SK-N-SH (cell line): Measurements from ENCODE around the gene CPEB4. TPM values are rescaled to one million over a fixed set of nuclear protein-coding genes. Genes with fewer than 3 reads are reported as not detected.

Experiments used
- CTCF ChIA-PET: fragments of 300-600, 350-600 bp; formaldehyde crosslinking; extraction: SDS; loops from one replicate; lab custom pipeline; 2021; lab: Yijun Ruan, JAX
- POLR2A ChIA-PET: fragments of 350-600 bp; sonication (Branson Sonifier 250); formaldehyde crosslinking; extraction: SDS; loops from one replicate; lab custom pipeline; 2020; ENCODE audit warnings: antibody characterized with exemption, inconsistent platforms; lab: Yijun Ruan, JAX
- DNase-seq: peaks from one replicate; pipeline ENCODE4 v3.0.0; 2012
- H2AFZ ChIP-seq: fragments of 200-600 bp; sonication (generic); 2 replicates; pipeline ENCODE4 v1.8.1; 2016; ENCODE audit warnings: antibody characterized with exemption, mild to moderate bottlenecking, low read depth
- H3F3A ChIP-seq: fragments of 200-600 bp; sonication (generic); replicated peaks from 2 replicates; pipeline ENCODE3; 2016; ENCODE audit warnings: antibody characterized with exemption, mild to moderate bottlenecking; ENCODE audit not compliant: insufficient read depth
- H3K27ac ChIP-seq, 2 experiments: fragments of 200-500 bp in 1 of 2; fragments of 200-600 bp in 1 of 2; sonication (Bioruptor generic) in 1 of 2; sonication (generic), shearing (Covaris generic) in 1 of 2; 2 replicates each; pipeline versions ENCODE4 v1.5.1 to v1.6.1; 2014 to 2016; ENCODE audit warnings: low read depth in 2 of 2, inconsistent platforms in 1 of 2, low read length in 1 of 2, mild to moderate bottlenecking in 1 of 2, mixed read lengths in 1 of 2
- H3K27me3 ChIP-seq: fragments of 200-600 bp; sonication (generic), shearing (Covaris generic); 2 replicates; pipeline ENCODE4 v1.6.1; 2016; ENCODE audit warnings: mixed run types; ENCODE audit not compliant: insufficient read depth
- H3K36me3 ChIP-seq, 2 experiments: fragments of 200-500 bp in 1 of 2; fragments of 200-600 bp in 1 of 2; sonication (Bioruptor generic) in 1 of 2; sonication (generic) in 1 of 2; replicated peaks in 1 of 2; 2 replicates each; pipeline versions ENCODE3 to v1.5.1; 2014 to 2016; ENCODE audit warnings: low read length in 1 of 2, mild to moderate bottlenecking in 1 of 2; ENCODE audit not compliant: insufficient read depth in 2 of 2, control insufficient read depth in 1 of 2
- H3K4me1 ChIP-seq, 2 experiments: fragments of 200-500 bp in 1 of 2; fragments of 200-600 bp in 1 of 2; sonication (Bioruptor generic) in 1 of 2; sonication (generic), shearing (Covaris generic) in 1 of 2; 2 replicates each; pipeline versions ENCODE4 v1.5.1 to v1.6.1; 2014 to 2016; ENCODE audit warnings: low read depth in 1 of 2, low read length in 1 of 2, mixed run types in 1 of 2; ENCODE audit not compliant: insufficient read depth in 2 of 2, control insufficient read depth in 1 of 2
- H3K4me2 ChIP-seq: fragments of 200-600 bp; sonication (generic), shearing (Covaris generic); 2 replicates; pipeline ENCODE4 v1.6.1; 2017; ENCODE audit warnings: mixed run types
- H3K4me3 ChIP-seq, 2 experiments: fragments of 200-500 bp in 1 of 2; fragments of 200-600 bp in 1 of 2; sonication (Bioruptor generic) in 1 of 2; sonication (generic), shearing (Covaris generic) in 1 of 2; 2 replicates each; pipeline versions ENCODE4 v1.5.1 to v1.8.1; 2014 to 2016; ENCODE audit warnings: low read depth in 2 of 2, inconsistent platforms in 1 of 2, low read length in 1 of 2, mild to moderate bottlenecking in 1 of 2, mixed read lengths in 1 of 2, moderate library complexity in 1 of 2
- H3K79me2 ChIP-seq: fragments of 200-600 bp; sonication (generic); 2 replicates; pipeline ENCODE4 v1.8.1; 2017; ENCODE audit warnings: mild to moderate bottlenecking; ENCODE audit not compliant: insufficient read depth
- H3K9ac ChIP-seq: fragments of 200-600 bp; sonication (generic); 2 replicates; pipeline ENCODE4 v1.6.1; 2017; ENCODE audit warnings: mixed run types
- H3K9me2 ChIP-seq: fragments of 200-600 bp; sonication (generic); 2 replicates; pipeline ENCODE4 v1.6.1; 2017; ENCODE audit warnings: mixed run types
- H3K9me3 ChIP-seq: fragments of 200-600 bp; sonication (generic); 2 replicates; pipeline ENCODE4 v1.6.1; 2017; ENCODE audit warnings: mixed run types, mild to moderate bottlenecking, moderate library complexity
- H4K20me1 ChIP-seq: fragments of 200-600 bp; sonication (generic); 2 replicates; pipeline ENCODE4 v1.6.1; 2017; ENCODE audit warnings: mild to moderate bottlenecking, mixed run types; ENCODE audit not compliant: insufficient read depth
- CHD2 ChIP-seq: fragments of 150-350 bp; IDR thresholded peaks from 2 replicates; pipeline ENCODE4 v1.6.1; 2018; ENCODE audit warnings: low read length; ENCODE audit not compliant: partially characterized antibody
- ELF1 ChIP-seq: IDR thresholded peaks from 2 replicates; pipeline ENCODE4 v1.4.0; 2012
- EZH2phosphoT487 ChIP-seq: fragments of 200-600 bp; sonication (generic); IDR thresholded peaks from 2 replicates; pipeline ENCODE4 v1.6.1; 2017; ENCODE audit warnings: low read depth, mixed run types, mild to moderate bottlenecking, antibody characterized with exemption, moderate library complexity, borderline replicate concordance
- FOSL2 ChIP-seq: IDR thresholded peaks from 2 replicates; pipeline ENCODE4 v1.4.0; 2012; ENCODE audit warnings: low read depth, mild to moderate bottlenecking, moderate library complexity, borderline replicate concordance
- FOXJ3 ChIP-seq: sonication (generic); formaldehyde crosslinking; IDR thresholded peaks from 2 replicates; pipeline ENCODE4 v1.5.1; 2020; ENCODE audit warnings: mild to moderate bottlenecking, missing genetic modification reagents
- GABPA ChIP-seq: IDR thresholded peaks from 2 replicates; pipeline ENCODE4 v1.4.0; 2012; ENCODE audit warnings: low read depth, mild to moderate bottlenecking
- RAD21 ChIP-seq: IDR thresholded peaks from 2 replicates; pipeline ENCODE4 v1.6.1; 2012; ENCODE audit warnings: mild to moderate bottlenecking, low read length
- RCOR1 ChIP-seq: fragments of 150-350 bp; IDR thresholded peaks from 2 replicates; pipeline ENCODE4 v1.6.1; 2017; ENCODE audit warnings: antibody characterized with exemption, low read length
- WGBS: methylation state at CpG from one replicate; pipeline ENCODE4 v1.1.6; 2017; ENCODE audit warnings: low lambda C conversion rate; 5-methylcytosine and 5-hydroxymethylcytosine counted together
- polyA plus RNA-seq, 3 experiments: library from polyadenylated mRNA; depleted of rRNA; stranded (reverse); fragments of >200 nt; gene quantifications; 2 replicates each; pipeline ENCODE4 v1.2.3, GENCODE V29; 2012
- TF ChIP-seq, protein P1 (sequence below): IDR thresholded peaks from 2 replicates; pipeline ENCODE4 v1.4.0; 2012; ENCODE audit warnings: low read depth
- TF ChIP-seq, protein P2 (sequence below): fragments of 150-350 bp; IDR thresholded peaks from 2 replicates; pipeline ENCODE4 v1.6.1; 2017; ENCODE audit warnings: antibody characterized with exemption, low read length, low read depth, borderline replicate concordance

The CPEB4 gene
- polyA plus RNA-seq, 1 of the 3 experiments (the other 2 are of a cell fraction) = 6.8 TPM

DNA sequence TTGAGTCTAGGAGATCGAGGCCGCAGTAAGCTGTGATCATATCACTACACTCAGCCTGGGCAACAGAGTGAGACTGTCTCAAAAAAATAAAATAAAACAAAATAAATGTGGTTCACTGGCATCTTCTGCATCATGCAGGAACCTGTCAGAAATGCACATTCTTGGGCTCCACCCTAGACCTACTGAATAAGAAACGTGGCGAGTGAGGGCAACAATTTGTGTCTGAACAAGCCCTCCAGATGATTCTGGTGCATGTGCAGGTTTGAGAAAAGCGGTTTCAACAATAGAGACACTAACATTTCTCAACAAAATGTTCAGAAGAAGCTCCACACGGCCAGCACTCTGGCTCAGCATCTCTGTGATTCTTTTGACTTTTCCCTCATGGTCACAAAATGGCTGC lies 42.8 kb upstream of the CPEB4 start:
- Histone ChIP-seq H4K20me1 (no peaks in the 10 kb centered on the region), H3K4me1 (no peaks in the 10 kb centered on the region), H3K4me2 (no peak overlapping the region), H3K9ac (no peak overlapping the region), H3K9me3 (no peaks in the 10 kb centered on the region), H3K27ac (no peak overlapping the region), H3K36me3 (no peaks in the 10 kb centered on the region), H3K9me2 (no peaks in the 10 kb centered on the region), H2AFZ (no peak overlapping the region), H3K79me2 (no peaks in the 10 kb centered on the region), H3K4me3 (no peak overlapping the region), H3F3A (no peaks in the 10 kb centered on the region), H3K27me3 (no peaks in the 10 kb centered on the region)
- no peak for TF ChIP-seq FOXJ3 (CRISPR knock-in tag)
- no peak for TF ChIP-seq ELF1
- TF ChIP-seq, protein P1, sequence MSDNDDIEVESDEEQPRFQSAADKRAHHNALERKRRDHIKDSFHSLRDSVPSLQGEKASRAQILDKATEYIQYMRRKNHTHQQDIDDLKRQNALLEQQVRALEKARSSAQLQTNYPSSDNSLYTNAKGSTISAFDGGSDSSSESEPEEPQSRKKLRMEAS = no peak
- TF ChIP-seq, protein P2, sequence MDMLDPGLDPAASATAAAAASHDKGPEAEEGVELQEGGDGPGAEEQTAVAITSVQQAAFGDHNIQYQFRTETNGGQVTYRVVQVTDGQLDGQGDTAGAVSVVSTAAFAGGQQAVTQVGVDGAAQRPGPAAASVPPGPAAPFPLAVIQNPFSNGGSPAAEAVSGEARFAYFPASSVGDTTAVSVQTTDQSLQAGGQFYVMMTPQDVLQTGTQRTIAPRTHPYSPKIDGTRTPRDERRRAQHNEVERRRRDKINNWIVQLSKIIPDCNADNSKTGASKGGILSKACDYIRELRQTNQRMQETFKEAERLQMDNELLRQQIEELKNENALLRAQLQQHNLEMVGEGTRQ = no peak
- no peak for TF ChIP-seq EZH2phosphoT487
- no peak for TF ChIP-seq FOSL2
- no peak for TF ChIP-seq RAD21
- no peak for DNase-seq
- ChIA-PET POLR2A (interaction anchor here (0.7 kb wide), 1 partner anchor 166 kb away, joined by 6 read pairs; no protein-coding TSS in a partner anchor), CTCF (no interaction called here)
- WGBS = 48% methylated on average over 6 of the region's 6 CpGs

DNA sequence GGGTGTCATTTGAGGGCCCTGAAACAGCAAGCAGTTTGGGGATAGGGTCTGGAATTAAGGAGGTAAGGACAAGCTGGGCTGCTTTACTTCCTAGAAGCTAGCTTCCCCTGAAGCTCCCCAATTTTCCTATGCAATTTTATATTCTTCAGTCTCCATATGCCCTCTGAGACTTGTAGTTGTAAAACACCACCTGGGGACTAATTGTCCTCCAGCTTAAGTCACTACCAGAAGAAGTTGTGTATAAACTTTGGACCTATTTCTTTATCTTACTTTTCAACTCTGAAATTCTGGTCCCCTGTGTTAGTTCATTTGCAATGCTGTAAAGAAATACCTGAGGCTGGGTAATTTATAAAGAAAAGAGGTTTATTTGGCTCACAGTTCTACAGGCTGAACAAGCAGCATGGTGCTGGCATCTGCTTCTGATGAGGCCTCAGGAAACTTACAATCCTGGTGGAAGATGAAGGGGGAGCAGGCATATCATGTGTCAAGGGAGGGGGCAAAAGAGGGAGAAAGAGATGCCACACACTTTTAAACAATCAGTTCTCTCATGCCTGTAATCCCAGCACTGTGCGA lies 41.1 kb upstream of the CPEB4 start:
- H3K9me3 ChIP-seq = no peaks in the 10 kb centered on the region
- no peak overlapping the region for H3K4me2 ChIP-seq
- no peaks in the 10 kb centered on the region for H4K20me1 ChIP-seq
- no peaks in the 10 kb centered on the region for H3K79me2 ChIP-seq
- WGBS = 73% methylated on average over 1 of the region's 1 CpG
- no peak overlapping the region for H3K27ac ChIP-seq
- CTCF ChIA-PET = no interaction called here
- H2AFZ ChIP-seq = no peak overlapping the region
- H3K4me1 ChIP-seq = peaks cover 0 to 5% of the 10 kb centered on the region in 2 experiments; a peak in 1 of 4 replicates
- no peaks in the 10 kb centered on the region for H3F3A ChIP-seq
- H3K9me2 ChIP-seq = no peaks in the 10 kb centered on the region
- TF ChIP-seq CHD2 (no peak), GABPA (no peak), FOXJ3 (CRISPR knock-in tag) (no peak), RCOR1 (no peak)
- TF ChIP-seq, protein P1 = no peak
- POLR2A ChIA-PET = no interaction called here
- DNase-seq = no peak
- no peak overlapping the region for H3K4me3 ChIP-seq
- no peak overlapping the region for H3K9ac ChIP-seq
- no peaks in the 10 kb centered on the region for H3K27me3 ChIP-seq
- no peaks in the 10 kb centered on the region for H3K36me3 ChIP-seq
